HG03457 (cell line): ENCODE measurements around the gene PDGFA.

Source experiments
- ATAC-seq: cut with Tn5 transposase; IDR thresholded peaks from one replicate; pipeline ENCODE4 v1.9.1; 2021; ENCODE audit warnings: moderate number of reproducible peaks; ENCODE audit not compliant: unreplicated experiment

Gene PDGFA

DNA sequence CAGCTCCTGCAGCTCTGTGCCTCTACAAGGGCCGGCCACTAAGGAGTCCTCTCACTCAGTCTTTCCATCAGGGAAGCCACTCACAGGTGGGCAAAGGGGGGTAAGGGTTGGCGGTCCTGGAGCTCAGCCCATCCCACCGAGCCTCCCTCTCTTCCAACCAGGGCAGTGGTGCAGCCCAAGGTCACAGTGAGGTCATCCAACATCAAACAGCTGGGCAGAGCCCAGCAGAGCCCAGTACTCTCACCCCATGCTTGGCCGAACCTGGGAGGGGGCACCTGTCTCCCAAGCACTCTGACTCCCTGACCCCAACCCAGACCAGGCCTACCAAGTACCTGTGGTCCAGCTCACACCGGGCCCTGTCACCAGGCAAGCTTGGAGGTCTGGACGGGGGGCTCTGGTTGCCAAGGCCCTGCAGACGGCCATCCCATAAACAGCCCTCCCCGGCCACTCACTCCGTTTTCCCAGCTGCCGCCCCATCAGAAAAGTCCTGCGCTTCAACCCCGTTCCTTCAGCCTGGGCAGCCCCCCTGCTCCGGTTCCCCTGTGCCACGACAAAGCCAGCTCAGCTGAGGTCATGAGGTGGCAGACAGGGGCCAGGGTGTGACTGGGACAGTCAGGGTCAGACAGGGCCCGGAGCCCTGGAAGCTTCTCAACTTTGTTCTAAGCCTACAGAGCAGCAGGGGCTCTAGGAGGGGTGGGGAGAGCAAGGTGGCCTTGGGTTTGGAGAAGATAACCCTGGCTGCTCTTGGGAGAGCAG is 27.5 kb downstream of the PDGFA start:
- no peak for ATAC-seq

DNA sequence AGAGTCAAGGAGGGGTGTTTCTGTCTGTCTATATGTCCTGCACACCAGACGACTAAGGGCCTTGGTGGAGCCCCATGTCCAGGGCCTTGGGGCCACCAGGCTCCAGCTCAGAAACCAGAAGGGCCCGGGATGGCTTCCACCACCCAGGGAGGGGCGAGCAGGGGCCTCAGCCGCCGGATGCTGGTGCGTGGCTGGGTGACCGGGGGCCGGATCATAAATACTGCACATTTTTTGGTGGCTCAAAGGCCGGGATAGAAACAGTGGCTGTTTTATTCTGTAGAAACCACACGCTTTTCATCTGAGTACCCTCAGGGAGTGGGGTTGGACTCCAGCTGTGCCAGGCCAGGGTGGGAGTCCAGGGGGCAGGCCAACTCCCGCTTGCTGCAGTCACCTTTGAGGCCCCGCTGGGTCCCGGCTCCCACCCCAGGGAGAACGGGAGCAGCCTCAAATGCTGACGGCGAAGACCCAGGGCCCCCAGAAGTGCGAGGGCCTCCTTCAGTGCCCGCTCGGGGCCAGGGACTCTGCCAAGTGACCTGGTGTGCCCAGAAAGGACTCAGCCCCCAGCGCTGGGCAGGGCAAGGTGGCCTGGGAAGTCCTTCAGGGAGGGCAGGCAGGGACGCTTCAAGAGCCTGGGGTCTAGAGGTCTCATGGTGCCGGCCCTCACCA is 28.2 kb downstream of the PDGFA start:
- no peak for ATAC-seq

GRCh38 chr7:490461-491291 is 29.0 kb downstream of the PDGFA start:
- ATAC-seq: no peak

GRCh38 chr7:489876-490275 is 29.8 kb downstream of the PDGFA start:
- ATAC-seq: no peak

- no peak for ATAC-seq
Observed at GRCh38 chr7:486216-486743, 33.4 kb downstream of the PDGFA start.

DNA sequence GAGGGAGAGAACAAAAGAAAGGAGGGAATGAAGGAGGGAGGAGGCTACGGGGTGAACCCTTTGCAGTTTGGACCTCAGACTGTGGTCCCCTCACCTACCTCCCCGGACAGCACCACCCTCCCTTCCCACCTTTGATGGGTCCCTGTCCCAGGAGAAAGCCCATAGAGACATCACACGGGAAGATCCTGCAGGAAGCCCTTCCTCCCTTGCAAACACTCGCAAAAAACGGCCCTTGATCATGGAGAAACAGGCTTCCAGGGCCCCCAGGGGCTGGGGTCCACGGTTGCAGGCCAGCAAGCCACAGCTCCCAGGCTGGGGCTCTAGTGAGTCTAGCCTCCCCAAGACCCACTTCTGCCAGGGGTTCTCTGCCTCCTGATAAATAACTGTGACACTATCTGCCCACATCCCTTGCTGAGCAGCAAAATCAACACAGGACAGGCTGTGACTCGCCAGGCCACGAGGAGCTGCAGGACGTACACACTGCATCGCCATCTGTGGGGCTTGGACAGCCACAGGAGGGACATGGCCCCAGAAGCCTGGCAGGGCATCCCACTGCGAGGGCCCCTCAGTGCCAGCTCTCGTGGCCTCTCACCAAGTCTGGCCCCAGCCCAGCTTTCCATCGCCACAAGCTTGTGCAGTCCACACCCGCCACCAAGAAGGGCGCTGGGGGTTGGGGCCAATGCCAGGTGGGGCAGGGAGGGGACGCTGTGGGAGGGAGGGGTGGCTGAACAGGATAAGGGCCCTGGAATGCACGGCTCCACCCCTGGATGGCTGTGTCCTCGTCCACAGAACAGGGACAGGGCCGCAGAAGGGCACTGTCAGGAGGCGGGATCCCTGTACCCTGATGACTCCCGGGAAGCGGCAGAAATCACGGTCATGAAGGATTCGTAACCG is 34.2 kb downstream of the PDGFA start:
- no peak for ATAC-seq

GRCh38 chr7:484356-485101 is 35.1 kb downstream of the PDGFA start:
- no peak for ATAC-seq

GRCh38 chr7:483656-484355 is 35.8 kb downstream of the PDGFA start:
- no peak for ATAC-seq

GRCh38 chr7:482521-483083 is 37.0 kb downstream of the PDGFA start:
- ATAC-seq: no peak

GRCh38 chr7:481219-481930 is 38.3 kb downstream of the PDGFA start:
- no peak for ATAC-seq

DNA sequence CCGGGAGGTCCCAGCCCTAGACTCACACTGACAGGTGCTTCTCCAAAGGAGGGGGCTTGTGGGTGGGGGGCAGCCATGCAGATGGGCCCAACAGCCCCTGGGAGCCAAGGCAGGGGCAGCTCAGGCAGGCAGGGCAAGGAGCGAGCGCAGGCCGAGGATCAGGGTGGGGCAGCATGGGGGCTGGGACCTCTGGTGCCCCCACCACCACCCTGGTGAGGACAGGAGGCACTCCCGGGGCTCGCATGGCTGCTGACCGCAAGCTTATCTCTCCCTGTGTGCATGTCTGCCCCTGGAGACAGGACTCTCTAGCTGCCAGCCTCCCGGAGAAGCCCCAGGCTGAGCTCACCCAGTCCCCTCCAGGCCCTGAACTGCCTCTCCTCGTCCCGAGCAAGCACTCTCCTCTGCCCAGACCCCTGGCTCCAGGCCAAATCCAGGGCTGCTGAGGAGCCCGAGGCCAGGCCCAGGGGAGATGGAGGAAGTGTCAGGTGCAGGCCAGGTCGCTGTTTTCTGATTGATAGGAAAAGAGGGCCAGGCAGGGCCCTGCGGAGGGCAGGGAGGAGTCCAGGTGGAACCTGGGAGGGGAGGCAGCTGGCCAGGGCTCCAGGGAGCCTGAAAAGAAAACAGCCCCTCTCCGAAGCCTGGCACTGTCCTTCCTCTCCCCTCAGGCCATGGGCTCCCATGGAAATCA is 39.0 kb downstream of the PDGFA start:
- ATAC-seq: no peak

- no peak for ATAC-seq
Observed at GRCh38 chr7:479948-480499, 39.6 kb downstream of the PDGFA start.

GRCh38 chr7:479115-479947 is 40.3 kb downstream of the PDGFA start:
- no peak for ATAC-seq

- no peak for ATAC-seq
Observed at GRCh38 chr7:477626-478220, 41.9 kb downstream of the PDGFA start.

DNA sequence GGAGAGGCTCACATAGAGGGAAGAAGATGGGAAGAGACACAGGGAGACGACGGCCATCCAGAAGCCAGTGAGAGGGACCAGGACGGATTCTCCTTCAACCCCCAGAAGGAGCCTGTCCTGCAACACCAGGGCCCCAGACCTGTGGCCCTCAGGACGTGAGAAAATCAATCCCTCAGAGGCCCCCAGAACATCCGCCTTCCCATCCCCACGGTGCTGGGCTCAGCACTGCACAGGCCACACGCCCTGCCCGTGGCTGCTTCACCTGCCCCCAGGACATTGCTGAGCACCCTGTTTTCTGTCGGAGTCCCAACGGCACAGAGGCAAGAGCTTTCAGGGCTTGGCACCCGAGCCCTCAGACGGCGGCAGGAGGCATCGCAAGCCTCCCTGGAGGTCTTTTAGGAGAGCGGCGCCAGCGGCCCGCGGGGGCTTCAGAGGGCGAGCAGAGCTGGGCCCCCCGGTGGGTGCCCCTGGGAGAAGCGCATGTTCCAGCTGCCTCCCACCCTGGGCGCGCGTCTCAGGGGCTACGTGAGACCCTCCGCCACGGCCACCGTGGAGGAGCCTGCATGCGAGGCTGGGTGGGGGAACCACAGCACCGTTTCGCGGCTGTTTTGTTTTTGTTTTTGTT is 42.8 kb downstream of the PDGFA start:
- no peak for ATAC-seq
